Germinal center (tissue), 1 donor: Measurements from ENCODE around the gene MAGEB1.

Experiments used
- DNase-seq: peaks from one replicate; pipeline ENCODE4 v3.0.0; 2012; ENCODE audit warnings: mixed read lengths, low spot score

The MAGEB1 gene

GRCh38 chrX:30296408-30297254, 49.7 kb downstream of the MAGEB1 start:
- no peak for DNase-seq

GRCh38 chrX:30301208-30301607, 54.3 kb downstream of the MAGEB1 start:
- DNase-seq: no peak
